Ovary (tissue), 9 donors: Measurements from ENCODE around the gene TAF7L. TPM values are rescaled to one million over a fixed set of nuclear protein-coding genes. Genes with fewer than 3 reads are reported as not detected.
A peak's percentile ranks its signal among the peaks of the same experiment; 100 is the strongest.

ENCODE experiments used
- DNase-seq, 5 donors: peaks; one replicate each; pipeline ENCODE4 v3.0.0-alpha.2; 2019 to 2020
- H3K27ac ChIP-seq, 2 donors: fragments of 200-600 bp; one replicate each; pipeline versions ENCODE4 v1.5.1 to v1.8.0; 2019 to 2022
- H3K27me3 ChIP-seq: fragments of 200-600 bp; one replicate; pipeline ENCODE4 v1.8.0; 2022
- H3K36me3 ChIP-seq: fragments of 200-600 bp; sonication (generic); one replicate; pipeline ENCODE4 v1.5.1; 2019
- H3K4me1 ChIP-seq: one replicate; pipeline ENCODE4 v1.8.1; 2013; ENCODE audit warnings: mild to moderate bottlenecking, moderate library complexity; ENCODE audit not compliant: insufficient read depth
- H3K4me3 ChIP-seq: fragments of 200-600 bp; sonication (generic); one replicate; pipeline ENCODE4 v1.5.1; 2017
- H3K9me3 ChIP-seq, 2 donors: fragments of 200-600 bp in 1 of 2; sonication (generic) in 1 of 2; one replicate each; pipeline versions ENCODE4 v1.5.1 to v1.8.1; 2013 to 2019; ENCODE audit warnings: mild to moderate bottlenecking in 1 of 2, moderate library complexity in 1 of 2
- EP300 ChIP-seq: sonication (generic); formaldehyde crosslinking; IDR thresholded peaks from one replicate; pipeline ENCODE4 v1.6.1; 2017; ENCODE audit warnings: antibody characterized with exemption
- POLR2A ChIP-seq: fragments of 450-650 bp; IDR thresholded peaks from one replicate; pipeline ENCODE4 v1.6.1; 2017; ENCODE audit warnings: antibody characterized with exemption, mild to moderate bottlenecking, moderate library complexity
- WGBS, 3 donors: extraction: QIAGEN DNeasy Blood & Tissue Kit in 1 of 3; methylation state at CpG; one replicate each; pipeline versions ENCODE4 v1.1.5 to v1.1.7; 2013 to 2017; 5-methylcytosine and 5-hydroxymethylcytosine counted together
- intact Hi-C, 4 donors: fragments of 100-400 bp; cut with DNase I; formaldehyde crosslinking; loops; one replicate each; pipeline versions ENCODE4 v1.11.0 to v1.15.1; 2022 to 2023
- polyA plus RNA-seq, 2 donors: library from polyadenylated mRNA; stranded (reverse); fragments of 200-250 nt in 1 of 2; fragments of 350-450 nt in 1 of 2; fragmentation: Illumina TruSeq in 1 of 2; extraction: RNeasy Lipid Tissue Mini Kit (QIAGEN cat#74804) in 1 of 2; gene quantifications; one replicate each; pipeline ENCODE4 v1.2.3, GENCODE V29; 2013 to 2014
- total RNA-seq, 7 donors: library from RNA; depleted of rRNA in 2 of 7; stranded (reverse); fragments of >200 nt in 2 of 7; fragmentation: NEBNext Ultra II Directional in 3 of 7; extraction: Animal tissue kit (Norgen Biotek cat#: 25700) in 3 of 7; gene quantifications; one replicate each; pipeline versions ENCODE4 v1.1.0 to v1.2.4, GENCODE V29; 2016 to 2023
- TF ChIP-seq, protein P1 (sequence below), 3 donors: fragments of 450-650 bp in 2 of 3; fragments of 200-600 bp in 1 of 3; IDR thresholded peaks; one replicate each; pipeline versions ENCODE4 v1.5.1 to v1.8.0; 2016 to 2022; ENCODE audit warnings: antibody characterized with exemption in 3 of 3, mild to moderate bottlenecking in 1 of 3
- donor health status: DM: no; HTN: no; CAD: no; lungs with moderate emphysema.
- donor health status: DM: no; HTN: no; CAD: no.
- donor health status: Bipolar disorder and iron deficiency.
- donor health status: DM: yes; HTN: yes; CAD: no.
- donor health status: DM: no; HTN: no; CAD: no.
- donor health status: DM: yes; HTN: yes; CAD: no.

The TAF7L gene
- total and polyA plus RNA-seq, 9 donors, result 0.04 to 0.36 (median 0.17) TPM; not detected in 5

DNA sequence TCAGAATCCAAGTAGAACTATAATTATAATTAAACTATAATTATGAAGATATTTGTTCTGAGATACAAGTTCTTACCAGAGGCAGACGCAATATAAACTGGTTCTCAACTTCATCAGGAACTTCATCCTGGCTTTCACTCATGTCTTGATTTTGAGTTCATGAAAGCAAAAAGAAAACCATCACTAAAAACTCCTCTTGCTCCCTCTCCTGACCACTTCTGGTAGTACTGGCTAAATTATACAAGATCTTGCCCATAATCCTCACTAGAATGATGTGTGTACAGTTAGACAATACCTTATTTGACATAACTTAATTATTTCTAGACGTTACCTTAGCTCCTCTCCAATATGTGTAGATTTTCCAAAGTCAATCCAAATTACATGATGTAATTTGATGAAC, 3.7 kb downstream of the TAF7L start:
- DNase-seq, result no peak
- no peaks in the 10 kb centered on the region for H3K27me3 ChIP-seq
- no peak overlapping the region for H3K27ac ChIP-seq
- TF ChIP-seq POLR2A, result no peak
- TF ChIP-seq, protein P1, sequence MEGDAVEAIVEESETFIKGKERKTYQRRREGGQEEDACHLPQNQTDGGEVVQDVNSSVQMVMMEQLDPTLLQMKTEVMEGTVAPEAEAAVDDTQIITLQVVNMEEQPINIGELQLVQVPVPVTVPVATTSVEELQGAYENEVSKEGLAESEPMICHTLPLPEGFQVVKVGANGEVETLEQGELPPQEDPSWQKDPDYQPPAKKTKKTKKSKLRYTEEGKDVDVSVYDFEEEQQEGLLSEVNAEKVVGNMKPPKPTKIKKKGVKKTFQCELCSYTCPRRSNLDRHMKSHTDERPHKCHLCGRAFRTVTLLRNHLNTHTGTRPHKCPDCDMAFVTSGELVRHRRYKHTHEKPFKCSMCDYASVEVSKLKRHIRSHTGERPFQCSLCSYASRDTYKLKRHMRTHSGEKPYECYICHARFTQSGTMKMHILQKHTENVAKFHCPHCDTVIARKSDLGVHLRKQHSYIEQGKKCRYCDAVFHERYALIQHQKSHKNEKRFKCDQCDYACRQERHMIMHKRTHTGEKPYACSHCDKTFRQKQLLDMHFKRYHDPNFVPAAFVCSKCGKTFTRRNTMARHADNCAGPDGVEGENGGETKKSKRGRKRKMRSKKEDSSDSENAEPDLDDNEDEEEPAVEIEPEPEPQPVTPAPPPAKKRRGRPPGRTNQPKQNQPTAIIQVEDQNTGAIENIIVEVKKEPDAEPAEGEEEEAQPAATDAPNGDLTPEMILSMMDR (IDR thresholded peaks at IDR 0.05), result peak in 2 of 3 donors; percentile 25 to 32
- intact Hi-C loops, result no loop called here
- WGBS, 3 donors, result 4 to 11% (median 6%) methylated on average over 2 of the region's 2 CpGs
- no peaks in the 10 kb centered on the region for H3K4me1 ChIP-seq
- H3K4me3 ChIP-seq, result no peak overlapping the region
- no peaks in the 10 kb centered on the region for H3K36me3 ChIP-seq
- H3K9me3 ChIP-seq, result no peaks in the 10 kb centered on the region

DNA sequence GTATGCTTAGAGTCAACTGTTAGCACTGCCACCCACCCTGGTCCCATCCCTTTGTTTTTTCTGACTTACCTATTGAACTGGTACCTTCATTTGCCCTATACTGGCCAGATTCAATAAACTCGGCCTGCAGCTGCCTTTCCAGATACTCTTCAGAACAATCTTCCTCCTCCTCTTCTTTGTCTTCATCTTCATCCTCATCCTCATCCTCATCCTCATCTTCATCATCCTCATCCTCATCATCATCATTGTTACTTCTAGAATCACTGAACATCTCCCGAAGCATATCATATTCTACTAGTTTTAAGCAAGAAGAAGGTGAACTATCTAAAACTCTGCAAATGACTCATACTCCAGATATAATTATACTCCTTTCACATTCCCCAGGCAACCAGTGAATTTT, 14.9 kb downstream of the TAF7L start:
- H3K4me1 ChIP-seq, result no peaks in the 10 kb centered on the region

DNA sequence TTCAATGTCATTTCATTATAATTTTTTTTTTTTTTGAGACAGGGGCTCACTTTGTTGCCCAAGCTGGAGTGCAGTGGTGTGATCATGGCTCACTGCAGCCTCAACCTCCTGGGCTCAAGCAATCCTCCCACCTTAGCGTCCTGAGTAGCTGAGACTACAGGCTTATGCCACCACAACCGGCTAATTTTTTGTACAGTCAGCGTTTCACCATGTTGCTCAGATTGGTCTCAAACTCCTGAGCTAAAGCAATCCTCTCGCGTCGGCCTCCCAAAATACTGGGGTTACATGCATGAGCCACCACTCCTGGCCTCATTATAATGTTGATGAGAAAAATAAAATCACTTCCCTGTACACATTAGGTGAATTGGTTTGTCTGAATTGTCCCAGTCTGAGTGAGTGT, 16.9 kb downstream of the TAF7L start:
- Histone ChIP-seq H3K27ac (no peak overlapping the region), H3K4me3 (no peak overlapping the region), H3K36me3 (no peaks in the 10 kb centered on the region), H3K4me1 (no peaks in the 10 kb centered on the region), H3K27me3 (no peaks in the 10 kb centered on the region), H3K9me3 (no peaks in the 10 kb centered on the region)
- intact Hi-C loops, result no loop called here
- 78 to 87% (median 85%) methylated on average over 6 of the region's 6 CpGs for WGBS, 3 donors
- DNase-seq, result no peak
- TF ChIP-seq, protein P1 (IDR thresholded peaks at IDR 0.05), result no peak
- TF ChIP-seq EP300, result no peak
- no peak for TF ChIP-seq POLR2A

More for the DNA sequence above, 14.9 kb downstream of the TAF7L start:
- Histone ChIP-seq H3K27me3 (no peaks in the 10 kb centered on the region), H3K9me3 (no peaks in the 10 kb centered on the region), H3K36me3 (no peaks in the 10 kb centered on the region), H3K4me3 (no peak overlapping the region), H3K27ac (no peak overlapping the region)
- intact Hi-C loops, result no loop called here
- TF ChIP-seq EP300 (no peak), POLR2A (no peak)
- TF ChIP-seq, protein P1 (IDR thresholded peaks at IDR 0.05), result no peak
- WGBS, 3 donors, result 74 to 84% (median 83%) methylated on average over 2 of the region's 2 CpGs
- DNase-seq, result no peak

DNA sequence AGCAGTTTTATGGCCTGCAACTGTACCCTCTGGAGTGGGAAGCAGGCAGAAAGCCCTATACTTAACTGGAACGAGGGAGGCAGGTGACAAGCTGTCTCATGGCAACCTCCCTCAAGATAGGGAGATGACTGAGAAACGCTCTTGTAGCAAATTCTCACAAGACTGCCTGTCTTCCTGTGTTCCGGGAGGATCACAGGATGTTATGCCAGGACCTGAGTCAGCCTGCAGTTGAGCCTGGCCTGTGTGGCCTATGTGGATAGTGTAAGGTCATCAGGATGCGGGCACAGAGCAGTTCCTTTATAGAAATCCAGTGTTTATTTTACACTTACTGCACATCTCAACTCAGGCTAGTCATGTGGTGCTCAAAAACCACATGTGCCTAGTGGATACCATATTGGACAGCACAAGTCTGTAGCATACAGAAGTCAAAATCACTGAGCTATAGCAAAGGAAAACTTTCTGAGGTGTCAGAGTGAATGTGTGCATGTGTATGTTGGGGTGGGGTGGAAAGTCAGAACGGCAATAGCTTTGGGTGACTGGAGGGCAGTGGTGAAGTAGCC, 25.2 kb downstream of the TAF7L start:
- 56 to 61% (median 57%) methylated on average over 5 of the region's 5 CpGs for WGBS, 3 donors
- TF ChIP-seq EP300, result no peak
- TF ChIP-seq, protein P1 (IDR thresholded peaks at IDR 0.05), result no peak
- no peak for TF ChIP-seq POLR2A
- Histone ChIP-seq H3K4me3 (no peak overlapping the region), H3K27me3 (no peaks in the 10 kb centered on the region), H3K9me3 (no peaks in the 10 kb centered on the region), H3K27ac (no peak overlapping the region), H3K4me1 (no peaks in the 10 kb centered on the region), H3K36me3 (no peaks in the 10 kb centered on the region)
- intact Hi-C loops, result no loop called here
- DNase-seq, result no peak
